HEK293T (cell line): ENCODE data around the gene CDK5.

Experiments
- FOXA1 ChIP-seq: fragments of 450-650 bp; IDR thresholded peaks from 2 replicates; pipeline ENCODE4 v1.6.1; 2016; ENCODE audit warnings: mild to moderate bottlenecking
- HDGF ChIP-seq: fragments of 450-650 bp; IDR thresholded peaks from 2 replicates; pipeline ENCODE4 v1.6.1; 2017; ENCODE audit warnings: antibody characterized with exemption, borderline replicate concordance
- NFRKB ChIP-seq: fragments of 450-650 bp; IDR thresholded peaks from 2 replicates; pipeline ENCODE4 v1.6.1; 2016; ENCODE audit warnings: mild to moderate bottlenecking, moderate library complexity
- SP1 ChIP-seq: fragments of 450-650 bp; IDR thresholded peaks from 2 replicates; pipeline ENCODE4 v1.6.1; 2017
- SUZ12 ChIP-seq: fragments of 450-650 bp; IDR thresholded peaks from 2 replicates; pipeline ENCODE4 v1.6.1; 2016; ENCODE audit warnings: mild to moderate bottlenecking
- TF ChIP-seq, protein P1 (sequence below): fragments of 450-650 bp; IDR thresholded peaks from 2 replicates; pipeline ENCODE4 v1.6.1; 2016

DNA sequence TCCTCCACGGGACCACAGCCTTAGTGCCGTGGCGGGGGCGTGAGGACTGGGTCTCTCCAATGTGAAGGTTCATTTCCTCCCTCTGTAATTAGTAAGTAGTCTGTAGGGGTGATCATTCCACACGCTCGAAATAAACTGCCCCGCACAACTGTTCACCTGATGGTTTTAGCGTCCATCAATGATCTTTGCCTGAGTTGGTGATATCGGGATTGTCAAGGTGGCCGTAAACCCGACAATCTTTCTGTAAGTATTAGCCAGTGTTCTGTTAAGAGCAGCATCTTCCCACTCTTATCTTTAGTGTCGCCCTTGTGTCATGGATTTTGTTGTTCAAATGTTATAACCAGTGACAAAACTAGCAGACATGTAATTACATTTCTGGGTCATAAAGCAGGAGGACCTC, 46.3 kb upstream of the CDK5 start:
- TF ChIP-seq NFRKB: no peak
- TF ChIP-seq SP1: no peak
- TF ChIP-seq, protein P1, sequence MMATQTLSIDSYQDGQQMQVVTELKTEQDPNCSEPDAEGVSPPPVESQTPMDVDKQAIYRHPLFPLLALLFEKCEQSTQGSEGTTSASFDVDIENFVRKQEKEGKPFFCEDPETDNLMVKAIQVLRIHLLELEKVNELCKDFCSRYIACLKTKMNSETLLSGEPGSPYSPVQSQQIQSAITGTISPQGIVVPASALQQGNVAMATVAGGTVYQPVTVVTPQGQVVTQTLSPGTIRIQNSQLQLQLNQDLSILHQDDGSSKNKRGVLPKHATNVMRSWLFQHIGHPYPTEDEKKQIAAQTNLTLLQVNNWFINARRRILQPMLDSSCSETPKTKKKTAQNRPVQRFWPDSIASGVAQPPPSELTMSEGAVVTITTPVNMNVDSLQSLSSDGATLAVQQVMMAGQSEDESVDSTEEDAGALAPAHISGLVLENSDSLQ: no peak
- TF ChIP-seq SUZ12: no peak
- TF ChIP-seq FOXA1: no peak
- TF ChIP-seq HDGF: no peak
